GM18505 (cell line): ENCODE results near the gene VMP1.
"Not testable (repeated sequence)": the region's sequence is repeated elsewhere in the genome, so short reads cannot be mapped to it uniquely, and the experiment has no call there.

ENCODE experiments used
- ATAC-seq: cut with Tn5 transposase; IDR thresholded peaks from one replicate; pipeline ENCODE4 v1.9.1; 2021; ENCODE audit not compliant: unreplicated experiment
- POLR2A ChIP-seq: IDR thresholded peaks from 4 replicates; pipeline ENCODE4 v1.6.1; 2011; ENCODE audit warnings: borderline replicate concordance; ENCODE audit not compliant: insufficient read depth, insufficient read length; ENCODE audit errors: extremely low read depth

Gene VMP1

GRCh38 chr17:59765038-59765437 lies 57.6 kb downstream of the VMP1 start:
- ATAC-seq = no peak
- no peak for TF ChIP-seq POLR2A

- no peak for ATAC-seq
- TF ChIP-seq POLR2A = no peak
Observed at GRCh38 chr17:59766491-59766890, 59.0 kb downstream of the VMP1 start.

- no peak for TF ChIP-seq POLR2A
- no peak for ATAC-seq
Observed at GRCh38 chr17:59767176-59767575, 59.7 kb downstream of the VMP1 start.

GRCh38 chr17:59769887-59770286 lies 62.4 kb downstream of the VMP1 start:
- no peak for ATAC-seq
- TF ChIP-seq POLR2A = no peak

GRCh38 chr17:59771093-59771492 lies 63.6 kb downstream of the VMP1 start:
- TF ChIP-seq POLR2A = no peak
- ATAC-seq = no peak

- no peak for ATAC-seq
- TF ChIP-seq POLR2A = no peak
Observed at GRCh38 chr17:59775786-59776350, 68.4 kb downstream of the VMP1 start.

GRCh38 chr17:59776577-59776976 lies 69.1 kb downstream of the VMP1 start:
- TF ChIP-seq POLR2A = no peak
- ATAC-seq = no peak

- no peak for ATAC-seq
- no peak for TF ChIP-seq POLR2A
Observed at GRCh38 chr17:59777033-59777432, 69.6 kb downstream of the VMP1 start.

GRCh38 chr17:59778996-59779395 lies 71.5 kb downstream of the VMP1 start:
- TF ChIP-seq POLR2A = no peak
- ATAC-seq = no peak

GRCh38 chr17:59779521-59779920 lies 72.1 kb downstream of the VMP1 start:
- no peak for ATAC-seq
- no peak for TF ChIP-seq POLR2A

- not testable (repeated sequence) for ATAC-seq
Observed at GRCh38 chr17:59780548-59780947, 73.1 kb downstream of the VMP1 start.

GRCh38 chr17:59783221-59784047 lies 76.0 kb downstream of the VMP1 start:
- TF ChIP-seq POLR2A = no peak
- ATAC-seq = no peak

- no peak for TF ChIP-seq POLR2A
- no peak for ATAC-seq
Observed at GRCh38 chr17:59785091-59785799, 77.8 kb downstream of the VMP1 start.

GRCh38 chr17:59786213-59786535 lies 78.7 kb downstream of the VMP1 start:
- ATAC-seq = no peak
- peak; percentile 71 for TF ChIP-seq POLR2A
